ENCODE data around the gene OTOGL. TPM values are rescaled to one million over a fixed set of nuclear protein-coding genes. Genes with fewer than 3 reads are reported as not detected.

OTOGL gene
- total RNA-seq, 4 donors from 2014 or later = 0.13 to 1.7 (median 0.23) TPM

- Histone ChIP-seq H3K36me3 (no peaks in the 10 kb centered on the region), H3K9me3 (no peaks in the 10 kb centered on the region), H3K4me3 (no peak overlapping the region), H3K4me1 (peaks cover 0 to 6% (median 0%) of the 10 kb centered on the region in 4 donors), H3K27ac (no peak overlapping the region), H3K27me3 (no peaks in the 10 kb centered on the region)
- DNase-seq = no peak
- no peak for TF ChIP-seq CTCF (IDR thresholded peaks at IDR 0.05)
- no peak for TF ChIP-seq POLR2A (IDR thresholded peaks at IDR 0.05)
These were observed 13.3 kb upstream of the OTOGL start for GRCh38 chr12:80086025-80086424.

GRCh38 chr12:80087486-80088213 lies 11.7 kb upstream of the OTOGL start:
- TF ChIP-seq CTCF (IDR thresholded peaks at IDR 0.05) (no peak), POLR2A (IDR thresholded peaks at IDR 0.05) (no peak)
- no peak for DNase-seq
- H3K9me3 ChIP-seq = no peaks in the 10 kb centered on the region
- H3K36me3 ChIP-seq = no peaks in the 10 kb centered on the region
- H3K27me3 ChIP-seq = no peaks in the 10 kb centered on the region
- no peak overlapping the region for H3K27ac ChIP-seq
- no peak overlapping the region for H3K4me3 ChIP-seq
- H3K4me1 ChIP-seq = peaks cover 0 to 6% (median 0%) of the 10 kb centered on the region in 4 donors

- H3K27ac ChIP-seq = no peak overlapping the region
- no peak for DNase-seq
- no peak for TF ChIP-seq POLR2A (IDR thresholded peaks at IDR 0.05)
- TF ChIP-seq CTCF (IDR thresholded peaks at IDR 0.05) = no peak
These were observed 1.3 kb downstream of the OTOGL start for GRCh38 chr12:80100591-80100990.

GRCh38 chr12:80101126-80101525 lies 1.8 kb downstream of the OTOGL start:
- Histone ChIP-seq H3K4me1 (no peaks in the 10 kb centered on the region), H3K36me3 (no peaks in the 10 kb centered on the region), H3K4me3 (no peak overlapping the region), H3K27ac (no peak overlapping the region), H3K9me3 (no peaks in the 10 kb centered on the region), H3K27me3 (no peaks in the 10 kb centered on the region)
- DNase-seq = no peak
- TF ChIP-seq CTCF (IDR thresholded peaks at IDR 0.05) (no peak), POLR2A (IDR thresholded peaks at IDR 0.05) (no peak)

More at GRCh38 chr12:80100591-80100990, 1.3 kb downstream of the OTOGL start:
- Histone ChIP-seq H3K27me3 (no peaks in the 10 kb centered on the region), H3K4me3 (no peak overlapping the region), H3K4me1 (no peaks in the 10 kb centered on the region), H3K36me3 (no peaks in the 10 kb centered on the region), H3K9me3 (no peaks in the 10 kb centered on the region)

DNA sequence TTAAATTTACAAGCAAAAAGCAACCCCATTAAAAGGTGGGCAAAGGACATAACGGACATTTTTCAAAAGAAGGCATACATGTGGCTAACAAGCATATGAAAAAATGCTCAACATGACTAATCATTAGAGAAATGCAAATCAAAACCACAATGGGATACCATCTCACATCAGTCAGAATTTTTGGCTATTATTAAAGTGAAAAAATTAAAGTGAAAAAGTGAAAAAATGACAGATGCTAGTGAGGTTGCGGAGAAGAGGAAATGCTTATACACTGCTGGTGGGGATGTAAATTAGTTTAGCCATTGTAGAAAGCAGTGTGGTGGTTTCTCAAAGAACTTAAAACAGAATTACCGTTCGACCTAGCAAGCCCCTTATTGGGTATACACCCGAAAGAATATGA lies 7.9 kb downstream of the OTOGL start:
- no peak for DNase-seq
- TF ChIP-seq POLR2A (IDR thresholded peaks at IDR 0.05) (no peak), CTCF (IDR thresholded peaks at IDR 0.05) (no peak)
- Histone ChIP-seq H3K9me3 (no peaks in the 10 kb centered on the region), H3K27me3 (no peaks in the 10 kb centered on the region), H3K27ac (no peak overlapping the region), H3K36me3 (no peaks in the 10 kb centered on the region), H3K4me3 (no peak overlapping the region), H3K4me1 (no peaks in the 10 kb centered on the region)
